GM21447 (cell line): ENCODE measurements around the gene SS18.
"Not testable (repeated sequence)": the region's sequence is repeated elsewhere in the genome, so short reads cannot be mapped to it uniquely, and the experiment has no call there.

Experiments used
- ATAC-seq: cut with Tn5 transposase; IDR thresholded peaks from one replicate; pipeline ENCODE4 v1.9.1; 2021; ENCODE audit not compliant: unreplicated experiment

Gene SS18

GRCh38 chr18:26090130-26091046 lies at the start of gene SS18:
SS18 (minus strand) TSS chr18:26090613; CDS start chr18:26090569, 44 bp downstream.
- ATAC-seq, result peak; percentile 82

- ATAC-seq, result no peak
Observed at GRCh38 chr18:26135548-26135947, 45.1 kb upstream of the SS18 start.

- no peak for ATAC-seq
Observed at GRCh38 chr18:26134107-26134506, 43.7 kb upstream of the SS18 start.

GRCh38 chr18:26133652-26134051 lies 43.2 kb upstream of the SS18 start, which contains the start of gene PSMA8:
PSMA8 (plus strand) TSS chr18:26133869; CDS start chr18:26133966, 97 bp downstream.
- peak; percentile 60 for ATAC-seq

GRCh38 chr18:26128192-26128591 lies 37.8 kb upstream of the SS18 start:
- not testable (repeated sequence) for ATAC-seq

- ATAC-seq, result no peak
Observed at GRCh38 chr18:26127786-26128185, 37.4 kb upstream of the SS18 start.

- ATAC-seq, result not testable (repeated sequence)
Observed at GRCh38 chr18:26121994-26122393, 31.6 kb upstream of the SS18 start.

GRCh38 chr18:26121476-26121875 lies 31.1 kb upstream of the SS18 start:
- ATAC-seq, result no peak

GRCh38 chr18:26119246-26119645 lies 28.8 kb upstream of the SS18 start:
- no peak for ATAC-seq

- ATAC-seq, result no peak
Observed at GRCh38 chr18:26104035-26104434, 13.6 kb upstream of the SS18 start.

- no peak for ATAC-seq
Observed at GRCh38 chr18:26103579-26103978, 13.2 kb upstream of the SS18 start.

- no peak for ATAC-seq
Observed at GRCh38 chr18:26097563-26097962, 7.2 kb upstream of the SS18 start.

GRCh38 chr18:26096852-26097251 lies 6.4 kb upstream of the SS18 start:
- ATAC-seq, result no peak

GRCh38 chr18:26091047-26091630 lies 726 bp upstream of the SS18 start:
- peak; percentile 43 for ATAC-seq

- no peak for ATAC-seq
Observed at GRCh38 chr18:26089293-26090129, 902 bp downstream of the SS18 start.

GRCh38 chr18:26088487-26088886 lies 1.9 kb downstream of the SS18 start:
- no peak for ATAC-seq

- ATAC-seq, result no peak
Observed at GRCh38 chr18:26086959-26087358, 3.5 kb downstream of the SS18 start.

GRCh38 chr18:26085056-26085455 lies 5.4 kb downstream of the SS18 start:
- ATAC-seq, result no peak

GRCh38 chr18:26083099-26083498 lies 7.3 kb downstream of the SS18 start:
- ATAC-seq, result no peak

- ATAC-seq, result no peak
Observed at GRCh38 chr18:26082475-26082874, 7.9 kb downstream of the SS18 start.

- no peak for ATAC-seq
Observed at GRCh38 chr18:26074246-26074645, 16.2 kb downstream of the SS18 start.
